Body of pancreas (tissue), 4 donors: ENCODE measurements around the gene MLLT6. TPM values are rescaled to one million over a fixed set of nuclear protein-coding genes. Genes with fewer than 3 reads are reported as not detected.

ENCODE experiments used
- ATAC-seq: fragments of 150-250 bp; one replicate; pipeline ENCODE4 v1.9.1; 2016
- DNase-seq, 4 donors: peaks; one replicate each; pipeline ENCODE4 v3.0.0-alpha.2; 2019
- H3K27ac ChIP-seq, 4 donors: fragments of 200-600 bp; sonication (generic); 1 replicate in 3 of 4; 2 replicates in 1 of 4; pipeline versions ENCODE4 v1.5.1 to v1.6.1; 2016 to 2019; ENCODE audit warnings: mild to moderate bottlenecking in 1 of 4, mixed read lengths in 1 of 4, moderate library complexity in 1 of 4
- H3K27me3 ChIP-seq, 2 donors: fragments of 200-600 bp; sonication (generic); one replicate each; pipeline ENCODE4 v1.6.0; 2016; ENCODE audit warnings: mild to moderate bottlenecking in 1 of 2
- H3K36me3 ChIP-seq, 2 donors: fragments of 200-600 bp; sonication (generic); replicated peaks in 1 of 2; 2 replicates each; pipeline ENCODE4 v1.5.1; 2016; ENCODE audit warnings: low read depth in 2 of 2; ENCODE audit not compliant: insufficient read depth in 1 of 2
- H3K4me1 ChIP-seq: fragments of 200-600 bp; sonication (generic); one replicate; pipeline ENCODE4 v1.6.0; 2016
- H3K4me3 ChIP-seq, 2 donors: fragments of 200-600 bp; sonication (generic); 1 replicate in 1 of 2; 2 replicates in 1 of 2; pipeline ENCODE4 v1.5.1; 2016 to 2019
- H3K9me3 ChIP-seq, 3 donors: fragments of 200-600 bp; sonication (generic); 1 replicate in 2 of 3; 2 replicates in 1 of 3; pipeline ENCODE4 v1.5.1; 2016
- CTCF ChIP-seq, 7 experiments: fragments of 450-650 bp in 4 of 7; fragments of 200-600 bp in 3 of 7; sonication (generic) in 3 of 7; IDR thresholded peaks; one replicate each; pipeline ENCODE4 v1.5.1; 2016 to 2019; ENCODE audit warnings: antibody characterized with exemption in 7 of 7
- POLR2A ChIP-seq, 3 donors: fragments of 450-650 bp; IDR thresholded peaks; one replicate each; pipeline ENCODE4 v1.6.1; 2016; ENCODE audit warnings: antibody characterized with exemption in 3 of 3, mild to moderate bottlenecking in 2 of 3
- WGBS, 2 donors: methylation state at CpG; one replicate each; pipeline ENCODE4 v1.1.5; 2017; 5-methylcytosine and 5-hydroxymethylcytosine counted together
- intact Hi-C: fragments of 100-400 bp; cut with DNase I; formaldehyde crosslinking; loops from one replicate; pipeline ENCODE4 v1.15.1; 2023
- total RNA-seq, 2 donors: library from RNA; depleted of rRNA; stranded (reverse); fragments of >200 nt; gene quantifications; one replicate each; pipeline ENCODE4 v1.1.0, GENCODE V29; 2016

MLLT6 gene
- total RNA-seq, 2 donors from 2014 or later: 90.8 to 121 TPM

- 79 to 90% methylated on average over 5 of the region's 5 CpGs for WGBS, 2 donors
- DNase-seq: no peak
- Histone ChIP-seq H3K4me1 (peaks cover 30% of the 10 kb centered on the region), H3K4me3 (no peak overlapping the region), H3K27ac (no peak overlapping the region), H3K27me3 (no peaks in the 10 kb centered on the region), H3K9me3 (no peaks in the 10 kb centered on the region), H3K36me3 (no peaks in the 10 kb centered on the region)
- no peak for ATAC-seq
- intact Hi-C loops: no loop called here
- TF ChIP-seq CTCF (IDR thresholded peaks at IDR 0.05) (no peak), POLR2A (IDR thresholded peaks at IDR 0.05) (no peak)
Measured at GRCh38 chr17:38727736-38728135, 22.7 kb downstream of the MLLT6 start.

GRCh38 chr17:38728290-38728831 lies 23.3 kb downstream of the MLLT6 start:
- ATAC-seq: no peak
- Histone ChIP-seq H3K36me3 (no peaks in the 10 kb centered on the region), H3K9me3 (no peaks in the 10 kb centered on the region), H3K4me3 (no peak overlapping the region), H3K27ac (no peak overlapping the region), H3K27me3 (no peaks in the 10 kb centered on the region), H3K4me1 (peaks cover 36% of the 10 kb centered on the region)
- DNase-seq: no peak
- intact Hi-C loops: no loop called here
- 51 to 84% methylated on average over 7 of the region's 8 CpGs for WGBS, 2 donors
- no peak for TF ChIP-seq CTCF (IDR thresholded peaks at IDR 0.05)
- no peak for TF ChIP-seq POLR2A (IDR thresholded peaks at IDR 0.05)

- H3K4me1 ChIP-seq: peaks cover 46% of the 10 kb centered on the region
- TF ChIP-seq POLR2A (IDR thresholded peaks at IDR 0.05) (no peak), CTCF (IDR thresholded peaks at IDR 0.05) (no peak)
Measured at GRCh38 chr17:38729368-38729885, 24.4 kb downstream of the MLLT6 start.

GRCh38 chr17:38729886-38730525 lies 24.9 kb downstream of the MLLT6 start, which contains the start of gene CISD3:
Gene CISD3 (plus strand): TSS chr17:38730341. CDS start chr17:38730359, 18 bp downstream.
- Histone ChIP-seq H3K4me3 (peak within 1 kb of the TSS; percentile 45 to 53), H3K4me1 (peaks cover 51% of the 10 kb centered on the region), H3K36me3 (no peaks in the 10 kb centered on the region), H3K27me3 (no peaks in the 10 kb centered on the region), H3K9me3 (no peaks in the 10 kb centered on the region), H3K27ac (peak within 1 kb of the TSS; percentile 93 to 97 (median 96))
- intact Hi-C loops: no loop called here
- TF ChIP-seq CTCF (IDR thresholded peaks at IDR 0.05) (peak; percentile 35 to 97 (median 80)), POLR2A (IDR thresholded peaks at IDR 0.05) (peak in 1 of 3 donors; percentile 10)
- ATAC-seq: peak; percentile 80
- peak; percentile 88 to 90 (median 90) for DNase-seq
- WGBS, 2 donors: 0 to 2% methylated on average over 18 to 68 of the region's 92 CpGs

More at GRCh38 chr17:38729368-38729885, 24.4 kb downstream of the MLLT6 start:
- intact Hi-C loops: no loop called here
- ATAC-seq (no peak), DNase-seq (no peak)
- 23 to 28% methylated on average over 14 of the region's 14 CpGs for WGBS, 2 donors
- peak overlapping the region in 1 of 2 donors; percentile 25 for H3K4me3 ChIP-seq
- no peaks in the 10 kb centered on the region for H3K27me3 ChIP-seq
- no peaks in the 10 kb centered on the region for H3K36me3 ChIP-seq
- H3K9me3 ChIP-seq: no peaks in the 10 kb centered on the region
- H3K27ac ChIP-seq: peak overlapping the region; percentile 87 to 97 (median 96)
